GM23338 (cell line): ENCODE results near the gene GADL1. TPM values are rescaled to one million over a fixed set of nuclear protein-coding genes. Genes with fewer than 3 reads are reported as not detected.

Experiments used
- ATAC-seq: fragments of 200-7000 bp; cut with Tn5 transposase; 3 replicates; pipeline ENCODE4 v1.9.1; 2020
- DNase-seq: peaks from one replicate; pipeline ENCODE4 v3.0.0-alpha.2; 2015; ENCODE audit warnings: low spot score
- H2AFZ ChIP-seq: fragments of 200-600 bp; sonication (generic); 2 replicates; pipeline ENCODE4 v1.8.0; 2016; ENCODE audit warnings: antibody characterized with exemption, mild to moderate bottlenecking, moderate library complexity
- H3F3A ChIP-seq: fragments of 200-600 bp; sonication (generic); replicated peaks from 2 replicates; pipeline ENCODE4 v1.8.0; 2017; ENCODE audit warnings: antibody characterized with exemption, mixed run types, low read depth
- H3K27ac ChIP-seq: fragments of 200-600 bp; sonication (generic); 2 replicates; pipeline ENCODE4 v1.6.1; 2016; ENCODE audit warnings: low read depth
- H3K27me3 ChIP-seq: fragments of 200-600 bp; sonication (generic); 2 replicates; pipeline ENCODE4 v1.8.0; 2016; ENCODE audit warnings: mild to moderate bottlenecking, mixed run types, moderate library complexity; ENCODE audit not compliant: insufficient read depth
- H3K36me3 ChIP-seq: fragments of 200-600 bp; sonication (generic); 2 replicates; pipeline ENCODE4 v1.8.0; 2016; ENCODE audit warnings: mild to moderate bottlenecking; ENCODE audit not compliant: insufficient read depth
- H3K4me1 ChIP-seq: fragments of 200-600 bp; sonication (generic); 2 replicates; pipeline ENCODE4 v1.8.0; 2016; ENCODE audit warnings: mild to moderate bottlenecking, moderate library complexity; ENCODE audit not compliant: insufficient read depth
- H3K4me2 ChIP-seq: fragments of 200-600 bp; sonication (generic); 2 replicates; pipeline ENCODE4 v1.7.1; 2017; ENCODE audit warnings: mixed run types
- H3K4me3 ChIP-seq: fragments of 200-600 bp; sonication (generic); 2 replicates; pipeline ENCODE4 v1.6.1; 2016; ENCODE audit warnings: mixed run types
- H3K79me2 ChIP-seq: fragments of 200-600 bp; sonication (generic); replicated peaks from 2 replicates; pipeline ENCODE4 v1.8.0; 2017; ENCODE audit warnings: mild to moderate bottlenecking; ENCODE audit not compliant: insufficient read depth
- H3K9me2 ChIP-seq: fragments of 200-600 bp; sonication (generic); 2 replicates; pipeline ENCODE4 v1.8.0; 2017; ENCODE audit not compliant: insufficient read depth
- H4K20me1 ChIP-seq: fragments of 200-600 bp; sonication (generic); replicated peaks from 2 replicates; pipeline ENCODE4 v1.8.0; 2017; ENCODE audit warnings: mild to moderate bottlenecking; ENCODE audit not compliant: insufficient read depth
- H3K27ac Mint-ChIP-seq: 2 replicates; pipeline ENCODE4 v1.8.0; 2020; ENCODE audit warnings: inconsistent platforms, mild to moderate bottlenecking, moderate library complexity, mixed read lengths
- H3K27me3 Mint-ChIP-seq: 3 replicates; pipeline ENCODE4 v1.8.0; 2022; ENCODE audit warnings: low read depth, mild to moderate bottlenecking, moderate library complexity, mixed read lengths, inconsistent platforms; ENCODE audit not compliant: insufficient read depth, poor library complexity
- H3K36me3 Mint-ChIP-seq: 3 replicates; pipeline ENCODE4 v1.8.0; 2021; ENCODE audit warnings: low read depth, mild to moderate bottlenecking, inconsistent platforms, moderate library complexity, mixed read lengths
- H3K4me1 Mint-ChIP-seq: 3 replicates; pipeline ENCODE4 v1.8.0; 2020; ENCODE audit warnings: mild to moderate bottlenecking, inconsistent platforms, mixed read lengths
- H3K4me3 Mint-ChIP-seq: 3 replicates; pipeline ENCODE4 v1.8.0; 2021; ENCODE audit warnings: moderate library complexity, mild to moderate bottlenecking, inconsistent platforms, mixed read lengths
- H3K9me3 Mint-ChIP-seq: 3 replicates; pipeline ENCODE4 v1.8.0; 2020; ENCODE audit warnings: moderate library complexity, mild to moderate bottlenecking, inconsistent platforms, mixed read lengths
- CREB1 ChIP-seq: fragments of 250-450 bp; sonication (Bioruptor Pico); IDR thresholded peaks from 2 replicates; pipeline ENCODE4 v1.5.0; 2020; ENCODE audit warnings: low read depth, mild to moderate bottlenecking, moderate library complexity
- NANOG ChIP-seq: IDR thresholded peaks from 2 replicates; pipeline ENCODE4 v1.6.1; 2016; ENCODE audit warnings: antibody characterized with exemption, borderline replicate concordance
- POLR2AphosphoS5 ChIP-seq: IDR thresholded peaks from 2 replicates; pipeline ENCODE4 v1.6.1; 2016; ENCODE audit warnings: antibody characterized with exemption, low read depth
- polyA plus RNA-seq: library from polyadenylated mRNA; unstranded; fragments of >200 nt; fragmentation: Nextera tagmentation; extraction: Ambion mirVana; gene quantifications from 2 replicates; pipeline ENCODE4 v1.2.1, GENCODE V29; 2016
- total RNA-seq: library from RNA; depleted of rRNA; stranded (reverse); fragments of >200 nt; shearing (Covaris generic); gene quantifications from 2 replicates; pipeline ENCODE4 v1.2.3, GENCODE V29; 2014
- TF ChIP-seq, protein P1 (sequence below): fragments of 250-450 bp; sonication (Bioruptor Pico); IDR thresholded peaks from 2 replicates; pipeline ENCODE4 v1.5.0; 2020; ENCODE audit warnings: mild to moderate bottlenecking, moderate library complexity
- TF ChIP-seq, protein P2 (sequence below): IDR thresholded peaks from 2 replicates; pipeline ENCODE4 v1.6.1; 2016; ENCODE audit warnings: antibody characterized with exemption
- TF ChIP-seq, protein P3 (sequence below), 2 experiments: fragments of 200-600 bp in 1 of 2; sonication (generic) in 1 of 2; conservative IDR thresholded peaks; 2 replicates each; pipeline versions ENCODE4 v1.5.1 to v1.6.1; 2016 to 2017; ENCODE audit warnings: antibody characterized with exemption in 2 of 2, low read depth in 2 of 2, mild to moderate bottlenecking in 2 of 2, moderate library complexity in 1 of 2

The GADL1 gene
- total and polyA plus RNA-seq, 2 experiments from 2014 or later, result 0.35 to 0.50 TPM

DNA sequence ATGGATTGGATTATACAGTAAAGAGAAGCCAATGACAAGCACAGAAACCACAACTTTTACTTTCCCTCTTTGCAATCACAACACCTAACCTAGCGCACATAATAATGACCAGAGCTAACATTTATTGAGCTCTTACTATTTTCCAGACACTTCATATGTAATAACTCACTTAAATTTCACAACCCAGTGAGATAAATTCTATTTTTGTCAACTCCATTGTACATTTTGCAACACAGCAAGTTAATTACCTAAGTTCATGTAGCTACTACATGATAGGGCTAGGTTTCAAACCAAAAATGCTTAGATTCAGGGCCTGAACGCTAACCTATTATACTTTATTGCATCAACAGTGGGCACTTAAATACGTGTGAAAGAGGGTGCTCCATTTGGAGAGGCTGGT lies 89.5 kb downstream of the GADL1 start (continued):
- TF ChIP-seq, protein P1, sequence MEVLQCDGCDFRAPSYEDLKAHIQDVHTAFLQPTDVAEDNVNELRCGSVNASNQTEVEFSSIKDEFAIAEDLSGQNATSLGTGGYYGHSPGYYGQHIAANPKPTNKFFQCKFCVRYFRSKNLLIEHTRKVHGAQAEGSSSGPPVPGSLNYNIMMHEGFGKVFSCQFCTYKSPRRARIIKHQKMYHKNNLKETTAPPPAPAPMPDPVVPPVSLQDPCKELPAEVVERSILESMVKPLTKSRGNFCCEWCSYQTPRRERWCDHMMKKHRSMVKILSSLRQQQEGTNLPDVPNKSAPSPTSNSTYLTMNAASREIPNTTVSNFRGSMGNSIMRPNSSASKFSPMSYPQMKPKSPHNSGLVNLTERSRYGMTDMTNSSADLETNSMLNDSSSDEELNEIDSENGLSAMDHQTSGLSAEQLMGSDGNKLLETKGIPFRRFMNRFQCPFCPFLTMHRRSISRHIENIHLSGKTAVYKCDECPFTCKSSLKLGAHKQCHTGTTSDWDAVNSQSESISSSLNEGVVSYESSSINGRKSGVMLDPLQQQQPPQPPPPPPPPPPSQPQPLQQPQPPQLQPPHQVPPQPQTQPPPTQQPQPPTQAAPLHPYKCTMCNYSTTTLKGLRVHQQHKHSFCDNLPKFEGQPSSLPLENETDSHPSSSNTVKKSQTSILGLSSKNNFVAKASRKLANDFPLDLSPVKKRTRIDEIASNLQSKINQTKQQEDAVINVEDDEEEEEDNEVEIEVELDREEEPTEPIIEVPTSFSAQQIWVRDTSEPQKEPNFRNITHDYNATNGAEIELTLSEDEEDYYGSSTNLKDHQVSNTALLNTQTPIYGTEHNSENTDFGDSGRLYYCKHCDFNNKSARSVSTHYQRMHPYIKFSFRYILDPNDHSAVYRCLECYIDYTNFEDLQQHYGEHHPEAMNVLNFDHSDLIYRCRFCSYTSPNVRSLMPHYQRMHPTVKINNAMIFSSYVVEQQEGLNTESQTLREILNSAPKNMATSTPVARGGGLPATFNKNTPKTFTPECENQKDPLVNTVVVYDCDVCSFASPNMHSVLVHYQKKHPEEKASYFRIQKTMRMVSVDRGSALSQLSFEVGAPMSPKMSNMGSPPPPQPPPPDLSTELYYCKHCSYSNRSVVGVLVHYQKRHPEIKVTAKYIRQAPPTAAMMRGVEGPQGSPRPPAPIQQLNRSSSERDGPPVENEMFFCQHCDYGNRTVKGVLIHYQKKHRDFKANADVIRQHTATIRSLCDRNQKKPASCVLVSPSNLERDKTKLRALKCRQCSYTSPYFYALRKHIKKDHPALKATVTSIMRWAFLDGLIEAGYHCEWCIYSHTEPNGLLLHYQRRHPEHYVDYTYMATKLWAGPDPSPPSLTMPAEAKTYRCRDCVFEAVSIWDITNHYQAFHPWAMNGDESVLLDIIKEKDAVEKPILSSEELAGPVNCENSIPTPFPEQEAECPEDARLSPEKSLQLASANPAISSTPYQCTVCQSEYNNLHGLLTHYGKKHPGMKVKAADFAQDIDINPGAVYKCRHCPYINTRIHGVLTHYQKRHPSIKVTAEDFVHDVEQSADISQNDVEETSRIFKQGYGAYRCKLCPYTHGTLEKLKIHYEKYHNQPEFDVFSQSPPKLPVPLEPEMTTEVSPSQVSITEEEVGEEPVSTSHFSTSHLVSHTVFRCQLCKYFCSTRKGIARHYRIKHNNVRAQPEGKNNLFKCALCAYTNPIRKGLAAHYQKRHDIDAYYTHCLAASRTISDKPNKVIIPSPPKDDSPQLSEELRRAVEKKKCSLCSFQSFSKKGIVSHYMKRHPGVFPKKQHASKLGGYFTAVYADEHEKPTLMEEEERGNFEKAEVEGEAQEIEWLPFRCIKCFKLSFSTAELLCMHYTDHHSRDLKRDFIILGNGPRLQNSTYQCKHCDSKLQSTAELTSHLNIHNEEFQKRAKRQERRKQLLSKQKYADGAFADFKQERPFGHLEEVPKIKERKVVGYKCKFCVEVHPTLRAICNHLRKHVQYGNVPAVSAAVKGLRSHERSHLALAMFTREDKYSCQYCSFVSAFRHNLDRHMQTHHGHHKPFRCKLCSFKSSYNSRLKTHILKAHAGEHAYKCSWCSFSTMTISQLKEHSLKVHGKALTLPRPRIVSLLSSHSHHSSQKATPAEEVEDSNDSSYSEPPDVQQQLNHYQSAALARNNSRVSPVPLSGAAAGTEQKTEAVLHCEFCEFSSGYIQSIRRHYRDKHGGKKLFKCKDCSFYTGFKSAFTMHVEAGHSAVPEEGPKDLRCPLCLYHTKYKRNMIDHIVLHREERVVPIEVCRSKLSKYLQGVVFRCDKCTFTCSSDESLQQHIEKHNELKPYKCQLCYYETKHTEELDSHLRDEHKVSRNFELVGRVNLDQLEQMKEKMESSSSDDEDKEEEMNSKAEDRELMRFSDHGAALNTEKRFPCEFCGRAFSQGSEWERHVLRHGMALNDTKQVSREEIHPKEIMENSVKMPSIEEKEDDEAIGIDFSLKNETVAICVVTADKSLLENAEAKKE, result no peak
- TF ChIP-seq, protein P2, sequence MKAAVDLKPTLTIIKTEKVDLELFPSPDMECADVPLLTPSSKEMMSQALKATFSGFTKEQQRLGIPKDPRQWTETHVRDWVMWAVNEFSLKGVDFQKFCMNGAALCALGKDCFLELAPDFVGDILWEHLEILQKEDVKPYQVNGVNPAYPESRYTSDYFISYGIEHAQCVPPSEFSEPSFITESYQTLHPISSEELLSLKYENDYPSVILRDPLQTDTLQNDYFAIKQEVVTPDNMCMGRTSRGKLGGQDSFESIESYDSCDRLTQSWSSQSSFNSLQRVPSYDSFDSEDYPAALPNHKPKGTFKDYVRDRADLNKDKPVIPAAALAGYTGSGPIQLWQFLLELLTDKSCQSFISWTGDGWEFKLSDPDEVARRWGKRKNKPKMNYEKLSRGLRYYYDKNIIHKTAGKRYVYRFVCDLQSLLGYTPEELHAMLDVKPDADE, result no peak
- no peak for TF ChIP-seq NANOG

DNA sequence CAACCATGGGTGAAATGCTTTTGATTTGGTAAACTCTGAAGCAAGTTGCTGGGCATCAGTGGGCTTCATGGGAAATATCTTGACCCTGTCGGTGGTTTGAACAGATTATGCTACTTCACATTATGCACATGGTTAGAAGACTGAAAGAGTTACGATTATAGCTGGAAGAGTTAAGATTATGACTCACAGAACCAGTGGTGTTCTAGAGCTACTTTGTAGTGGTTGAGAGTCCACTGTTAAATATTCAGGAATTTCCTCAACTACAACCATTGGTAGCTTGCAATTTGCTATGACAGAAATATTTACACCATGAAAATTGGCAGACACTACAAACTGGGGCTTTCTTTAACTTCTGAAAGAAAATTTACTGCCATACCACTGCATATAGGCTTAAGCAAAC lies 99.3 kb downstream of the GADL1 start:
- no peaks in the 10 kb centered on the region for H3K9me3 Mint-ChIP-seq
- TF ChIP-seq POLR2AphosphoS5, result no peak
- TF ChIP-seq, protein P1, result no peak
- TF ChIP-seq CREB1 (CRISPR knock-in tag), result no peak
- TF ChIP-seq, protein P3, sequence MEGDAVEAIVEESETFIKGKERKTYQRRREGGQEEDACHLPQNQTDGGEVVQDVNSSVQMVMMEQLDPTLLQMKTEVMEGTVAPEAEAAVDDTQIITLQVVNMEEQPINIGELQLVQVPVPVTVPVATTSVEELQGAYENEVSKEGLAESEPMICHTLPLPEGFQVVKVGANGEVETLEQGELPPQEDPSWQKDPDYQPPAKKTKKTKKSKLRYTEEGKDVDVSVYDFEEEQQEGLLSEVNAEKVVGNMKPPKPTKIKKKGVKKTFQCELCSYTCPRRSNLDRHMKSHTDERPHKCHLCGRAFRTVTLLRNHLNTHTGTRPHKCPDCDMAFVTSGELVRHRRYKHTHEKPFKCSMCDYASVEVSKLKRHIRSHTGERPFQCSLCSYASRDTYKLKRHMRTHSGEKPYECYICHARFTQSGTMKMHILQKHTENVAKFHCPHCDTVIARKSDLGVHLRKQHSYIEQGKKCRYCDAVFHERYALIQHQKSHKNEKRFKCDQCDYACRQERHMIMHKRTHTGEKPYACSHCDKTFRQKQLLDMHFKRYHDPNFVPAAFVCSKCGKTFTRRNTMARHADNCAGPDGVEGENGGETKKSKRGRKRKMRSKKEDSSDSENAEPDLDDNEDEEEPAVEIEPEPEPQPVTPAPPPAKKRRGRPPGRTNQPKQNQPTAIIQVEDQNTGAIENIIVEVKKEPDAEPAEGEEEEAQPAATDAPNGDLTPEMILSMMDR (conservative IDR thresholded peaks at IDR 0.05; ENCODE audit: low read depth in 2 of 2), result no peak
- no peak for TF ChIP-seq NANOG

More for the DNA sequence above, 99.3 kb downstream of the GADL1 start:
- DNase-seq, result no peak
- H3K4me3 Mint-ChIP-seq, result no peak overlapping the region
- no peaks in the 10 kb centered on the region for H3K4me1 Mint-ChIP-seq
- H3K4me2 ChIP-seq, result no peak overlapping the region
- H3F3A ChIP-seq, result no peaks in the 10 kb centered on the region
- peaks cover 2% of the 10 kb centered on the region for H3K27me3 Mint-ChIP-seq
- no peak overlapping the region for H3K4me3 ChIP-seq
- H3K79me2 ChIP-seq, result no peaks in the 10 kb centered on the region
- H3K27ac ChIP-seq, result no peak overlapping the region
- H2AFZ ChIP-seq, result no peak overlapping the region
- H3K27ac Mint-ChIP-seq, result no peak overlapping the region
- no peaks in the 10 kb centered on the region for H3K36me3 Mint-ChIP-seq
- no peaks in the 10 kb centered on the region for H3K4me1 ChIP-seq
- H3K36me3 ChIP-seq, result no peaks in the 10 kb centered on the region
- no peaks in the 10 kb centered on the region for H3K27me3 ChIP-seq
- no peaks in the 10 kb centered on the region for H4K20me1 ChIP-seq
- ATAC-seq, result no peak
- H3K9me2 ChIP-seq, result peaks cover 10% of the 10 kb centered on the region; the same call in 1 of the 2 replicates
